ENCODE measurements around the gene CRYBG2.

GRCh38 chr1:26360807-26361604 is 7.1 kb upstream of the CRYBG2 start:
- no peak for TF ChIP-seq REST (IDR thresholded peaks at IDR 0.05; ENCODE audit: insufficient read depth in 1 of 2, low read depth in 2 of 2, low read length in 1 of 2)
- no peak for TF ChIP-seq POLR2AphosphoS5 (IDR thresholded peaks at IDR 0.05; ENCODE audit: low read depth, low read length)

Measured in Panc1 (cell line).